ENCODE data around the gene GRIN2A. TPM values are rescaled to one million over a fixed set of nuclear protein-coding genes. Genes with fewer than 3 reads are reported as not detected.

Gene GRIN2A
- total and polyA plus RNA-seq, 2 of the 13 experiments (the other 11 are each of a cell fraction or from before 2014, with no cell fraction given) = not detected

- ChIA-PET CTCF (ENCODE audit: low intra/inter-chr PET ratio, low total read pairs) (no interaction called here), POLR2A (no interaction called here)
- no peak overlapping the region for H2AFZ ChIP-seq (ENCODE audit: low read length)
- no peak overlapping the region for H3K4me3 ChIP-seq (replicated peaks in 1 of 3; ENCODE audit: insufficient read depth in 1 of 3, low read depth in 2 of 3, low read length in 3 of 3)
- H3K27ac ChIP-seq (ENCODE audit: extremely low read length, insufficient read depth, low read length) = no peak overlapping the region
- no peak for TF ChIP-seq CCDC6 (CRISPR knock-in tag; IDR thresholded peaks at IDR 0.05)
- no peak for TF ChIP-seq AKNA (CRISPR knock-in tag; IDR thresholded peaks at IDR 0.05; ENCODE audit: borderline replicate concordance)
- no peak for TF ChIP-seq ESRRA (CRISPR knock-in tag; IDR thresholded peaks at IDR 0.05; ENCODE audit: low read depth)
- TF ChIP-seq CEBPG (CRISPR knock-in tag; IDR thresholded peaks at IDR 0.05) = peak; percentile 72
- no peak for TF ChIP-seq YEATS2 (CRISPR knock-in tag; IDR thresholded peaks at IDR 0.05; ENCODE audit: borderline replicate concordance)
- TF ChIP-seq HDAC1 (CRISPR knock-in tag; IDR thresholded peaks at IDR 0.05) = no peak
- no peak for TF ChIP-seq ZNF569 (CRISPR knock-in tag; IDR thresholded peaks at IDR 0.05; ENCODE audit: borderline replicate concordance)
- no peak for TF ChIP-seq JUNB (CRISPR knock-in tag; IDR thresholded peaks at IDR 0.05; ENCODE audit: borderline replicate concordance)
- TF ChIP-seq ZC3H13 (CRISPR knock-in tag; IDR thresholded peaks at IDR 0.05) = no peak
- no peak for TF ChIP-seq ZFP36 (IDR thresholded peaks at IDR 0.05; ENCODE audit: borderline replicate concordance, low read depth, low read length, partially characterized antibody)
- TF ChIP-seq HNRNPL (IDR thresholded peaks at IDR 0.05; ENCODE audit: low read depth, low read length) = no peak
- no peak for TF ChIP-seq ZHX1 (CRISPR knock-in tag; IDR thresholded peaks at IDR 0.05; ENCODE audit: low read depth)
- peak; percentile 97 for TF ChIP-seq CEBPB (IDR thresholded peaks at IDR 0.05; ENCODE audit: borderline replicate concordance, low read depth, low read length)
- TF ChIP-seq PCBP2 (optimal IDR thresholded peaks at IDR 0.05; ENCODE audit: low read depth, low read length, poor library complexity, severe bottlenecking) = no peak
- TF ChIP-seq ZNF570 (CRISPR knock-in tag; IDR thresholded peaks at IDR 0.05; ENCODE audit: borderline replicate concordance) = no peak
- intact Hi-C loops (cut with micrococcal nuclease; ENCODE audit: unreplicated experiment) = no loop called here
- peaks cover 2 to 9% of the 10 kb centered on the region in 2 experiments; a peak in 1 of 5 replicates for H3K27me3 ChIP-seq (ENCODE audit: control insufficient read depth in 1 of 2, insufficient read depth in 2 of 2, low read length in 2 of 2)
- H3K9ac ChIP-seq (ENCODE audit: insufficient read depth, low read depth, low read length) = no peak overlapping the region
- no peak overlapping the region for H3K4me2 ChIP-seq (ENCODE audit: low read depth, low read length)
- H3K4me1 ChIP-seq (ENCODE audit: insufficient read depth, low read length) = no peaks in the 10 kb centered on the region
- H4K20me1 ChIP-seq (ENCODE audit: insufficient read depth, low read length) = no peaks in the 10 kb centered on the region
- H3K79me2 ChIP-seq (ENCODE audit: insufficient read depth, low read length) = no peaks in the 10 kb centered on the region
- no peaks in the 10 kb centered on the region for H3K36me3 ChIP-seq (replicated peaks in 1 of 2; ENCODE audit: control insufficient read depth in 1 of 2, insufficient read depth in 2 of 2, low read length in 2 of 2)
- in situ Hi-C loops (cut with HindIII; ENCODE audit: extremely low pct_ligation_motif_present, low pct_unique_long_range_greater_than_20kb) = no loop called here
- H3K9me3 ChIP-seq (ENCODE audit: low read length) = no peaks in the 10 kb centered on the region
- no TSS peak for BruUV-seq (replicated peaks)
- DNase-seq (ENCODE audit: low spot score) (no peak), FAIRE-seq (no peak), ATAC-seq (no peak)
- WGBS (ENCODE audit: low lambda C conversion rate) = 31% methylated on average over 8 of the region's 8 CpGs
Measured at GRCh38 chr16:9934723-9935508, 247.3 kb downstream of the GRIN2A start.

Measured in HepG2 (cell line).